KMS-11 (cell line): ENCODE measurements around the gene RFX7.

Experiments used
- H2AFZ ChIP-seq: fragments of 200-600 bp; sonication (generic); 2 replicates; pipeline ENCODE4 v1.6.1; 2016; ENCODE audit warnings: antibody characterized with exemption, mixed run types, low read depth
- H3K27ac ChIP-seq: fragments of 200-600 bp; sonication (generic); 2 replicates; pipeline ENCODE4 v1.6.1; 2016; ENCODE audit warnings: mild to moderate bottlenecking, mixed run types
- H3K27me3 ChIP-seq: fragments of 200-600 bp; sonication (generic); 2 replicates; pipeline ENCODE4 v1.6.1; 2017; ENCODE audit warnings: mild to moderate bottlenecking, low read depth, mixed run types, moderate library complexity; ENCODE audit not compliant: insufficient read depth
- H3K36me3 ChIP-seq: fragments of 200-600 bp; sonication (generic); 2 replicates; pipeline ENCODE4 v1.6.1; 2017; ENCODE audit warnings: mild to moderate bottlenecking, mixed run types; ENCODE audit not compliant: insufficient read depth
- H3K4me1 ChIP-seq: fragments of 200-600 bp; sonication (generic); 2 replicates; pipeline ENCODE4 v1.6.1; 2016; ENCODE audit warnings: mild to moderate bottlenecking, low read depth, mixed run types; ENCODE audit not compliant: poor library complexity, severe bottlenecking
- H3K4me2 ChIP-seq: fragments of 200-600 bp; sonication (generic); 2 replicates; pipeline ENCODE4 v1.7.0; 2016; ENCODE audit warnings: mild to moderate bottlenecking, mixed run types
- H3K4me3 ChIP-seq: fragments of 200-600 bp; sonication (generic); IDR thresholded peaks from 2 replicates; pipeline ENCODE4 v1.6.1; 2017; ENCODE audit warnings: low read depth, low read length, mixed read lengths; ENCODE audit not compliant: insufficient read depth
- H3K79me2 ChIP-seq: fragments of 200-600 bp; sonication (generic); 2 replicates; pipeline ENCODE4 v1.6.1; 2016; ENCODE audit warnings: low read depth, mixed run types; ENCODE audit not compliant: insufficient read depth
- H3K9ac ChIP-seq: fragments of 200-600 bp; sonication (generic); 2 replicates; pipeline ENCODE4 v1.6.1; 2016; ENCODE audit warnings: mild to moderate bottlenecking, mixed run types
- H4K20me1 ChIP-seq: fragments of 200-600 bp; sonication (generic); 2 replicates; pipeline ENCODE4 v1.6.1; 2016; ENCODE audit warnings: mild to moderate bottlenecking, mixed run types; ENCODE audit not compliant: insufficient read depth
- CTCF ChIP-seq: fragments of 200-600 bp; sonication (generic); conservative IDR thresholded peaks from 2 replicates; pipeline ENCODE4 v1.6.1; 2017; ENCODE audit warnings: low read depth, mild to moderate bottlenecking, antibody characterized with exemption, low read length, moderate library complexity, mixed read lengths

Gene RFX7

GRCh38 chr15:56045068-56045748, 198.5 kb downstream of the RFX7 start:
- H3K4me1 ChIP-seq, result no peaks in the 10 kb centered on the region
- H2AFZ ChIP-seq, result no peak overlapping the region
- no peak overlapping the region for H3K27ac ChIP-seq
- no peak overlapping the region for H3K4me3 ChIP-seq
- no peaks in the 10 kb centered on the region for H4K20me1 ChIP-seq
- H3K36me3 ChIP-seq, result no peaks in the 10 kb centered on the region
- H3K4me2 ChIP-seq, result no peak overlapping the region
- no peak for TF ChIP-seq CTCF
- no peaks in the 10 kb centered on the region for H3K27me3 ChIP-seq
- H3K79me2 ChIP-seq, result no peaks in the 10 kb centered on the region
- H3K9ac ChIP-seq, result no peak overlapping the region

- Histone ChIP-seq H3K36me3 (no peaks in the 10 kb centered on the region), H3K4me2 (no peak overlapping the region), H3K79me2 (no peaks in the 10 kb centered on the region), H4K20me1 (no peaks in the 10 kb centered on the region), H3K27ac (no peak overlapping the region), H3K9ac (no peak overlapping the region), H3K27me3 (no peaks in the 10 kb centered on the region), H3K4me3 (no peak overlapping the region), H2AFZ (no peak overlapping the region), H3K4me1 (no peaks in the 10 kb centered on the region)
- TF ChIP-seq CTCF, result no peak
Measured at GRCh38 chr15:56042982-56043980, 200.4 kb downstream of the RFX7 start.

GRCh38 chr15:56042498-56042897, 201.2 kb downstream of the RFX7 start:
- Histone ChIP-seq H3K79me2 (no peaks in the 10 kb centered on the region), H2AFZ (no peak overlapping the region), H3K36me3 (no peaks in the 10 kb centered on the region), H3K4me2 (no peak overlapping the region), H3K4me1 (no peaks in the 10 kb centered on the region), H3K9ac (no peak overlapping the region), H4K20me1 (no peaks in the 10 kb centered on the region), H3K27ac (no peak overlapping the region), H3K27me3 (no peaks in the 10 kb centered on the region), H3K4me3 (no peak overlapping the region)
- TF ChIP-seq CTCF, result no peak

- H3K4me2 ChIP-seq, result no peak overlapping the region
- H3K36me3 ChIP-seq, result no peaks in the 10 kb centered on the region
- H3K79me2 ChIP-seq, result no peaks in the 10 kb centered on the region
- no peaks in the 10 kb centered on the region for H4K20me1 ChIP-seq
- no peaks in the 10 kb centered on the region for H3K4me1 ChIP-seq
- H3K4me3 ChIP-seq, result no peak overlapping the region
- no peak overlapping the region for H3K27ac ChIP-seq
- H3K9ac ChIP-seq, result no peak overlapping the region
- TF ChIP-seq CTCF, result no peak
- H3K27me3 ChIP-seq, result no peaks in the 10 kb centered on the region
- no peak overlapping the region for H2AFZ ChIP-seq
Measured at GRCh38 chr15:56042031-56042430, 201.6 kb downstream of the RFX7 start.
